Measurements from ENCODE around the gene TKFC.

Gene TKFC

GRCh38 chr11:61357233-61357893 is 24.3 kb downstream of the TKFC start:
- H3K9me3 ChIP-seq (ENCODE audit: control insufficient read depth in 2 of 2, low read length in 2 of 2) = no peaks in the 10 kb centered on the region
- H3K27ac ChIP-seq (ENCODE audit: low read length) = no peak overlapping the region
- H3K36me3 ChIP-seq (ENCODE audit: control insufficient read depth in 2 of 2, insufficient read depth in 2 of 2, low read length in 2 of 2) = peaks cover 10 to 15% of the 10 kb centered on the region in 2 donors
- H3K9ac ChIP-seq (ENCODE audit: low read length in 2 of 2) = peak overlapping the region in 1 of 2 donors; percentile 29
- peaks cover 8% of the 10 kb centered on the region for H3K4me1 ChIP-seq (ENCODE audit: control insufficient read depth, insufficient read depth, low read length)
- no peak overlapping the region for H3K4me3 ChIP-seq (ENCODE audit: low read length in 2 of 2)
- H3K27me3 ChIP-seq (ENCODE audit: control insufficient read depth in 1 of 2, insufficient read depth in 2 of 2, low read length in 2 of 2) = no peaks in the 10 kb centered on the region

DNA sequence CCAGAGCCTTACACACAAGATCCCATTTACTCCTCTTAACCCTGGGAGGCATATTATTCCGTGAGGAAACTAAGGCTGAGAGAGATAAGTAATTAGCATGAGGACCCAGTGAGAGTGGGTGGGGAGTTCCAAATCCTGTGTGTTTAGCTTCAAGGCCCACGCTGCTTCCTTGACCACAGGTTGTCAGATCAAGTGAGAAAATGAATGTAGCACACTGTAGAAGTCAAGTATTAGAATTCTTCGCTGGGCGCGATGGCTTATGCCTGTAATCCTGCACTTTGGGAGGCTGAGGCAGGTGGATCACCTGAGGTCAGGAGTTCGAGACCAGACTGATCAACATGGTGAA is 24.8 kb downstream of the TKFC start:
- Histone ChIP-seq H3K36me3 (ENCODE audit: control insufficient read depth in 2 of 2, insufficient read depth in 2 of 2, low read length in 2 of 2) (peaks cover 7 to 12% of the 10 kb centered on the region in 2 donors), H3K9ac (ENCODE audit: low read length in 2 of 2) (no peak overlapping the region), H3K27ac (ENCODE audit: low read length) (no peak overlapping the region), H3K4me3 (ENCODE audit: low read length in 2 of 2) (no peak overlapping the region), H3K27me3 (ENCODE audit: control insufficient read depth in 1 of 2, insufficient read depth in 2 of 2, low read length in 2 of 2) (no peaks in the 10 kb centered on the region), H3K9me3 (ENCODE audit: control insufficient read depth in 2 of 2, low read length in 2 of 2) (no peaks in the 10 kb centered on the region), H3K4me1 (ENCODE audit: control insufficient read depth, insufficient read depth, low read length) (peaks cover 12% of the 10 kb centered on the region)

DNA sequence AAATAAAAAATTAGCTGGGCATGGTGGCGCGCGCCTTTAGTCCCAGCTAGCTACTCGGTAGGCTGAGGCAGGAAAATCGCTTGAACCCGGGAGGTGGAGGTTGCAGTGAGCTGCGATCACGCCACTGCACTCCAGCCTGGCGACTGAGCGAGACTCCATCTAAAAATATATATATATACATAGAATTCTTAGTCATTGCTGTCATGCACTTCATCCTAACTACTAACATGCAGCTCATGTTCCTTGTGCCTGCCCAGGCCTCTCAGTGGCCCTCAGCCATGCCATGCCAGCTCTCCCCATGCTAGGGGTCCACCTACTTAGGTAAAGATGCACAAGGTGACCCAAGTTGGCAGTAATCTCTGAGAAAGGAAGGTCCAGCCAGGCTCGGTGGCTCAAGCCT is 25.5 kb downstream of the TKFC start:
- H3K27ac ChIP-seq (ENCODE audit: low read length) = no peak overlapping the region
- peaks cover 12% of the 10 kb centered on the region for H3K4me1 ChIP-seq (ENCODE audit: control insufficient read depth, insufficient read depth, low read length)

GRCh38 chr11:61359516-61359915 is 26.5 kb downstream of the TKFC start:
- Histone ChIP-seq H3K4me3 (ENCODE audit: low read length in 2 of 2) (no peak overlapping the region), H3K4me1 (ENCODE audit: control insufficient read depth, insufficient read depth, low read length) (peaks cover 12% of the 10 kb centered on the region), H3K27ac (ENCODE audit: low read length) (no peak overlapping the region)

More for the DNA sequence above, 25.5 kb downstream of the TKFC start:
- H3K4me3 ChIP-seq (ENCODE audit: low read length in 2 of 2) = no peak overlapping the region
- H3K27me3 ChIP-seq (ENCODE audit: control insufficient read depth in 1 of 2, insufficient read depth in 2 of 2, low read length in 2 of 2) = no peaks in the 10 kb centered on the region
- peaks cover 0 to 5% of the 10 kb centered on the region in 2 donors for H3K36me3 ChIP-seq (ENCODE audit: control insufficient read depth in 2 of 2, insufficient read depth in 2 of 2, low read length in 2 of 2)
- H3K9ac ChIP-seq (ENCODE audit: low read length in 2 of 2) = no peak overlapping the region
- no peaks in the 10 kb centered on the region for H3K9me3 ChIP-seq (ENCODE audit: control insufficient read depth in 2 of 2, low read length in 2 of 2)

GRCh38 chr11:61361237-61361740 is 28.3 kb downstream of the TKFC start:
- no peaks in the 10 kb centered on the region for H3K9me3 ChIP-seq (ENCODE audit: control insufficient read depth in 2 of 2, low read length in 2 of 2)
- peaks cover 7 to 17% of the 10 kb centered on the region in 2 donors for H3K36me3 ChIP-seq (ENCODE audit: control insufficient read depth in 2 of 2, insufficient read depth in 2 of 2, low read length in 2 of 2)
- H3K4me1 ChIP-seq (ENCODE audit: control insufficient read depth, insufficient read depth, low read length) = peaks cover 12% of the 10 kb centered on the region
- H3K27ac ChIP-seq (ENCODE audit: low read length) = peak overlapping the region; percentile 99
- H3K27me3 ChIP-seq (ENCODE audit: control insufficient read depth in 1 of 2, insufficient read depth in 2 of 2, low read length in 2 of 2) = no peaks in the 10 kb centered on the region
- peak overlapping the region; percentile 98 to 100 for H3K4me3 ChIP-seq (ENCODE audit: low read length in 2 of 2)
- H3K9ac ChIP-seq (ENCODE audit: low read length in 2 of 2) = peak overlapping the region; percentile 97 to 98

More at GRCh38 chr11:61359516-61359915, 26.5 kb downstream of the TKFC start:
- H3K36me3 ChIP-seq (ENCODE audit: control insufficient read depth in 2 of 2, insufficient read depth in 2 of 2, low read length in 2 of 2) = peaks cover 4 to 5% of the 10 kb centered on the region in 2 donors
- H3K9me3 ChIP-seq (ENCODE audit: control insufficient read depth in 2 of 2, low read length in 2 of 2) = no peaks in the 10 kb centered on the region
- H3K27me3 ChIP-seq (ENCODE audit: control insufficient read depth in 1 of 2, insufficient read depth in 2 of 2, low read length in 2 of 2) = no peaks in the 10 kb centered on the region
- H3K9ac ChIP-seq (ENCODE audit: low read length in 2 of 2) = no peak overlapping the region

- Histone ChIP-seq H3K9ac (ENCODE audit: low read length in 2 of 2) (peak within 1 kb of the TSS; percentile 97 to 98), H3K36me3 (ENCODE audit: control insufficient read depth in 2 of 2, insufficient read depth in 2 of 2, low read length in 2 of 2) (peaks cover 14 to 22% of the 10 kb centered on the region in 2 donors), H3K4me1 (ENCODE audit: control insufficient read depth, insufficient read depth, low read length) (peaks cover 12% of the 10 kb centered on the region), H3K9me3 (ENCODE audit: control insufficient read depth in 2 of 2, low read length in 2 of 2) (no peaks in the 10 kb centered on the region), H3K4me3 (ENCODE audit: low read length in 2 of 2) (peak within 1 kb of the TSS; percentile 98 to 100), H3K27me3 (ENCODE audit: control insufficient read depth in 1 of 2, insufficient read depth in 2 of 2, low read length in 2 of 2) (no peaks in the 10 kb centered on the region), H3K27ac (ENCODE audit: low read length) (peak within 1 kb of the TSS; percentile 99)
These were observed 28.9 kb downstream of the TKFC start, which contains the start of the genes CYB561A3 and TMEM138 for GRCh38 chr11:61361741-61362541. CYB561A3 (minus strand) TSS chr11:61361882; CDS start chr11:61356713, 5,169 bp downstream. TMEM138 (plus strand) TSS chr11:61362374; CDS start chr11:61364391, 2,017 bp downstream.

DNA sequence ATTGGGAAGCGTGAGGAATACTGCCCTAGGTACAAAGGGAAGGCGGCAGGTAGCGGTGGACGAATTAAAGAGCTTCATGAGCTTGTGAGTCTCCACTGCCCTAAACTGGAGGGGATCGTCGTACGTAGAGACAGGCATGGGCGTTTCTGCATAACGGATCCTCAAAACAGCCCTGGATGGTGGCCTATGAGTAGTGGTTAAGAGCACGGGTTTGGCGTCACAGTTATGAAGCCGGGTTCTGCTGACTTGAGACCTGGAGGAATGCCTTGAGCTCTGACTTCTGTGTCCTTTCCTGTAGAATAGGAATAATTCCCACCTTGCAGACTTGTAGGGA is 29.5 kb downstream of the TKFC start:
- peak overlapping the region; percentile 98 to 100 for H3K4me3 ChIP-seq (ENCODE audit: low read length in 2 of 2)
- H3K27me3 ChIP-seq (ENCODE audit: control insufficient read depth in 1 of 2, insufficient read depth in 2 of 2, low read length in 2 of 2) = no peaks in the 10 kb centered on the region
- H3K27ac ChIP-seq (ENCODE audit: low read length) = peak overlapping the region; percentile 99
- H3K9ac ChIP-seq (ENCODE audit: low read length in 2 of 2) = peak overlapping the region; percentile 97 to 98
- H3K9me3 ChIP-seq (ENCODE audit: control insufficient read depth in 2 of 2, low read length in 2 of 2) = no peaks in the 10 kb centered on the region
- peaks cover 12% of the 10 kb centered on the region for H3K4me1 ChIP-seq (ENCODE audit: control insufficient read depth, insufficient read depth, low read length)
- H3K36me3 ChIP-seq (ENCODE audit: control insufficient read depth in 2 of 2, insufficient read depth in 2 of 2, low read length in 2 of 2) = peaks cover 19 to 28% of the 10 kb centered on the region in 2 donors

GRCh38 chr11:61364012-61364675 is 31.1 kb downstream of the TKFC start:
- no peaks in the 10 kb centered on the region for H3K9me3 ChIP-seq (ENCODE audit: control insufficient read depth in 2 of 2, low read length in 2 of 2)
- H3K4me1 ChIP-seq (ENCODE audit: control insufficient read depth, insufficient read depth, low read length) = peaks cover 12% of the 10 kb centered on the region
- no peak overlapping the region for H3K4me3 ChIP-seq (ENCODE audit: low read length in 2 of 2)
- H3K27me3 ChIP-seq (ENCODE audit: control insufficient read depth in 1 of 2, insufficient read depth in 2 of 2, low read length in 2 of 2) = no peaks in the 10 kb centered on the region
- peaks cover 31 to 42% of the 10 kb centered on the region in 2 donors for H3K36me3 ChIP-seq (ENCODE audit: control insufficient read depth in 2 of 2, insufficient read depth in 2 of 2, low read length in 2 of 2)
- no peak overlapping the region for H3K9ac ChIP-seq (ENCODE audit: low read length in 2 of 2)
- H3K27ac ChIP-seq (ENCODE audit: low read length) = no peak overlapping the region

GRCh38 chr11:61367406-61367805 is 34.4 kb downstream of the TKFC start:
- no peak overlapping the region for H3K9ac ChIP-seq (ENCODE audit: low read length in 2 of 2)
- H3K4me3 ChIP-seq (ENCODE audit: low read length in 2 of 2) = no peak overlapping the region
- H3K36me3 ChIP-seq (ENCODE audit: control insufficient read depth in 2 of 2, insufficient read depth in 2 of 2, low read length in 2 of 2) = peaks cover 35 to 50% of the 10 kb centered on the region in 2 donors
- H3K9me3 ChIP-seq (ENCODE audit: control insufficient read depth in 2 of 2, low read length in 2 of 2) = no peaks in the 10 kb centered on the region
- H3K27me3 ChIP-seq (ENCODE audit: control insufficient read depth in 1 of 2, insufficient read depth in 2 of 2, low read length in 2 of 2) = no peaks in the 10 kb centered on the region
- peaks cover 8% of the 10 kb centered on the region for H3K4me1 ChIP-seq (ENCODE audit: control insufficient read depth, insufficient read depth, low read length)
- no peak overlapping the region for H3K27ac ChIP-seq (ENCODE audit: low read length)

GRCh38 chr11:61368646-61369045 is 35.6 kb downstream of the TKFC start:
- H3K9me3 ChIP-seq (ENCODE audit: control insufficient read depth in 2 of 2, low read length in 2 of 2) = no peaks in the 10 kb centered on the region
- H3K4me3 ChIP-seq (ENCODE audit: low read length in 2 of 2) = no peak overlapping the region
- peaks cover 4% of the 10 kb centered on the region for H3K4me1 ChIP-seq (ENCODE audit: control insufficient read depth, insufficient read depth, low read length)
- H3K27me3 ChIP-seq (ENCODE audit: control insufficient read depth in 1 of 2, insufficient read depth in 2 of 2, low read length in 2 of 2) = no peaks in the 10 kb centered on the region
- peaks cover 35 to 50% of the 10 kb centered on the region in 2 donors for H3K36me3 ChIP-seq (ENCODE audit: control insufficient read depth in 2 of 2, insufficient read depth in 2 of 2, low read length in 2 of 2)
- no peak overlapping the region for H3K9ac ChIP-seq (ENCODE audit: low read length in 2 of 2)
- no peak overlapping the region for H3K27ac ChIP-seq (ENCODE audit: low read length)

Measured in stomach smooth muscle (tissue), 2 donors.